Gastrocnemius medialis (tissue), 4 donors: ENCODE data around the gene FOXF1. TPM values are rescaled to one million over a fixed set of nuclear protein-coding genes. Genes with fewer than 3 reads are reported as not detected.

ENCODE experiments used
- ATAC-seq, 2 donors: fragments of 150-250 bp; one replicate each; pipeline ENCODE4 v1.9.1; 2016
- DNase-seq, 2 donors: peaks; one replicate each; pipeline ENCODE4 v3.0.0-alpha.2; 2019
- H3K27ac ChIP-seq, 4 donors: fragments of 200-600 bp; sonication (generic); 1 replicate in 1 of 4; 2 replicates in 3 of 4; pipeline ENCODE4 v1.5.1; 2016 to 2018; ENCODE audit warnings: mild to moderate bottlenecking in 2 of 4, moderate library complexity in 1 of 4
- H3K27me3 ChIP-seq, 3 donors: fragments of 200-600 bp; sonication (generic) in 2 of 3; 1 replicate in 1 of 3; 2 replicates in 2 of 3; pipeline versions ENCODE4 v1.5.1 to v1.6.0; 2016 to 2019; ENCODE audit warnings: mild to moderate bottlenecking in 1 of 3, moderate library complexity in 1 of 3
- H3K36me3 ChIP-seq, 2 donors: fragments of 200-600 bp; sonication (generic) in 1 of 2; one replicate each; pipeline ENCODE4 v1.5.1; 2017 to 2018
- H3K4me1 ChIP-seq, 2 donors: fragments of 200-600 bp; sonication (generic) in 1 of 2; one replicate each; pipeline ENCODE4 v1.5.1; 2016 to 2017; ENCODE audit warnings: mild to moderate bottlenecking in 2 of 2
- H3K4me3 ChIP-seq, 4 donors: fragments of 200-600 bp; sonication (generic) in 3 of 4; 1 replicate in 1 of 4; 2 replicates in 3 of 4; pipeline ENCODE4 v1.5.1; 2016 to 2019; ENCODE audit warnings: mild to moderate bottlenecking in 2 of 4
- H3K9me3 ChIP-seq, 3 donors: fragments of 200-600 bp; sonication (generic) in 2 of 3; 1 replicate in 1 of 3; 2 replicates in 2 of 3; pipeline ENCODE4 v1.5.1; 2016 to 2019
- CTCF ChIP-seq, 5 experiments: fragments of 450-650 bp in 3 of 5; fragments of 200-600 bp in 2 of 5; sonication (generic) in 2 of 5; IDR thresholded peaks in 4 of 5; conservative IDR thresholded peaks in 1 of 5; 1 replicate in 4 of 5; 2 replicates in 1 of 5; pipeline ENCODE4 v1.5.1; 2016 to 2019; ENCODE audit warnings: antibody characterized with exemption in 5 of 5, mild to moderate bottlenecking in 3 of 5, moderate library complexity in 3 of 5
- POLR2A ChIP-seq, 2 donors: fragments of 450-650 bp; IDR thresholded peaks; one replicate each; pipeline ENCODE4 v1.6.1; 2017; ENCODE audit warnings: antibody characterized with exemption in 2 of 2, mild to moderate bottlenecking in 2 of 2, moderate library complexity in 2 of 2
- in situ Hi-C, 4 donors: fragments of 200-750 bp; cut with MboI; loops; one replicate each; pipeline versions ENCODE4 v1.15.0 to v1.8.0; 2017; ENCODE audit warnings: low sequenced_read_pairs in 4 of 4
- intact Hi-C: fragments of 100-400 bp; cut with DNase I; formaldehyde crosslinking; loops from one replicate; pipeline ENCODE4 v1.15.1; 2023; ENCODE audit warnings: low total_unique reads
- total RNA-seq, 4 donors: library from RNA; depleted of rRNA; stranded (reverse); fragments of >200 nt; gene quantifications; one replicate each; pipeline versions ENCODE4 v1.1.0 to v1.2.3, GENCODE V29; 2016

The FOXF1 gene
- total RNA-seq, 4 donors from 2014 or later = 0.07 to 0.10 TPM; not detected in 2

DNA sequence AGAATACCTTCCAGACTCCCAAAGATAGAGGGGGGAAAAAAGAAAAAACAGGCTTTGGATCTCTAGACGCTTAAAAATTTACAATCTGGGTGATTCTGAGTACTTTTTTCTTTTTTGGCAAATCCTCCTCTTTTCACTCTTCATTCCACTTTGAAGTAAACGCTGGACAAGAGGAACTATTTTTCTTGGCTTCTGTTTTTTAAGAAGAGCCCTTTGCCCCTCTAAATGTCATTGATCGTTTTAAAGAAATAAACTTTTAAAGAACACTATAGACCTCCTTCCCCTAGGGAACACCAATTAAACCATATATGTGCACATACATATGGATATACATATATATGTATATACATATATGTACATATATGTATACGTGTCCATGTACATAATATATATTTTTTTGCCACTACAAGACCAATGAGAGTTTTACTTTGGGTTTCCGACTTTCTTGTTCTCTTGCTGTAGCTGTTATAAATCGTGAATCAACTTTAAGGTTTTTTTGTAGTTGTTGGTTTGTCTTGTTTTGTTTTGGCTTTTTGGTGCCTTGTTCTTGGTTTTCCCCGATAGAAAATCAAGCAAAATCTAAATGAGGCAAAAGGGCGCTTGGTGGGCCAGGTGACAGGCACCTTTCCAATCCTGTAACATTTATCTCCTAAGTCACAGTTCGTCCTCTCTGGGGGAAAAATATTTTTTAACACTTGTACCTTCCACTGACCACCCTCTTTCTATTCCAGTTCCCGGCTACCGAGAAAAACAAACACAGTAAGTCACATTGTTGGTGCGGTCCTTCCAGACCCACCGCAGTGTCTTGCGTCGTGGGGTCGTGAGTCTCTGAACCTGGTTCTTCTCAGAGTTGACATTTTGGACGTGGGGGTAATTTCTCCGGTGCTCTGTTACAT is 4.4 kb downstream of the FOXF1 start:
- Histone ChIP-seq H3K4me3 (no peak overlapping the region), H3K27ac (no peak overlapping the region), H3K4me1 (peaks cover 0 to 18% of the 10 kb centered on the region in 2 donors), H3K9me3 (no peaks in the 10 kb centered on the region), H3K27me3 (peaks cover 88 to 98% (median 93%) of the 10 kb centered on the region in 3 donors), H3K36me3 (no peaks in the 10 kb centered on the region)
- DNase-seq (no peak), ATAC-seq (no peak)
- intact Hi-C loops (loop anchor here (5.0 kb wide), 2 partner anchors 172 to 442 kb away; no protein-coding TSS in a partner anchor), in situ Hi-C loops (loop anchor here (5.0 to 25.0 kb wide), 6 partner anchors 172 to 702 kb away; no protein-coding TSS in a partner anchor)
- TF ChIP-seq CTCF (IDR thresholded peaks at IDR 0.05 in 4 of 5, conservative IDR thresholded peaks at IDR 0.05 in 1 of 5) = no peak
- no peak for TF ChIP-seq POLR2A (IDR thresholded peaks at IDR 0.05)

- no peaks in the 10 kb centered on the region for H3K9me3 ChIP-seq
- peaks cover 94 to 100% (median 94%) of the 10 kb centered on the region in 3 donors for H3K27me3 ChIP-seq
- H3K4me3 ChIP-seq = peak overlapping the region in 2 of 4 donors; percentile 24 to 30
- ATAC-seq = no peak
- TF ChIP-seq POLR2A (IDR thresholded peaks at IDR 0.05) (no peak), CTCF (IDR thresholded peaks at IDR 0.05 in 4 of 5, conservative IDR thresholded peaks at IDR 0.05 in 1 of 5) (no peak)
- no peaks in the 10 kb centered on the region for H3K36me3 ChIP-seq
- DNase-seq = no peak
- H3K27ac ChIP-seq = no peak overlapping the region
- in situ Hi-C loops (loop anchor here (5.0 to 25.0 kb wide), 6 partner anchors 173 to 703 kb away; no protein-coding TSS in a partner anchor), intact Hi-C loops (loop anchor here (5.0 kb wide), 2 partner anchors 173 to 443 kb away; no protein-coding TSS in a partner anchor)
- H3K4me1 ChIP-seq = peaks cover 0 to 14% of the 10 kb centered on the region in 2 donors
Observed at GRCh38 chr16:86515413-86515776, 5.1 kb downstream of the FOXF1 start.

DNA sequence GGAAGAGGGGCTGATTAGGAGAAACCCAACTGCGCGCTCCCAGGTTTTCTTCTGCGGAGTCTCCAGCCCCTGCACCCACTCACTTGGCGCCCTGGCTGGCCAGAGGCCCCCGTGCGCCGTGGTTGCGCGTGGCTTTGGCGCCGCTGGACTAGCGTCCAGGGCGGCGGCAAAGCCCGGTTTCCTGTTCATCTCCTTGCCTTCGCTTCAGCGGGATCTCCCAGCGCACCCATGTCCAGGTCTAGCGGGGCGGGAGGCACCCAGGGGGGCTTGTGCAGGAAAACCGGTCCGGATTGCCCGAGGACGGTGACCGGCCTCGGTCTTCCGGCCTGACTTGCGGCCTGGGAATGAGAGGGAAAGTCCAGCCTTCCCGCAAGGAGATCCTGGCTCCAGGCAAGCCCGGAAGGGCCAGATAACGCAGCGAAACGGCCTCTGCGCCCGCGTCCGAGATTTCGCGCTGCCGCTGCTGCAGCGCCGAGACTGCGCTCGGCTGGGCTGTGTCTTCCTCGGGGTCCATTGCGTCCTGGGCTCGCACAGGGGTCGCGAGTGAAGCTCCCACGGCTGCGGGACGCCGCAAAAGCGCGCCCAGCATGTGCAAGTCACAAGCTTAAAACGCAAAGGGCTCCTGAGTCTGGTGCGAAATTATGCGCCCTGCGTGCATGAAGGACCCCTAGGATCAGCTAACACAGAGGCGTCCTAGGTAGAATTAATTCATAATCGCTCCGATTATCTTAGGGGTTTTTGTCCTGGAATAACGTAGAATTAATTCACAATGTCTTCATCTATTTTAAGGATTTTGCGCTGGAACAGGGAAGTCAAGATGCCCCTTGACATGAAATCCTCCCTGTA is 5.7 kb downstream of the FOXF1 start:
- H3K27me3 ChIP-seq = peaks cover 94 to 100% (median 96%) of the 10 kb centered on the region in 3 donors
- TF ChIP-seq CTCF (IDR thresholded peaks at IDR 0.05 in 4 of 5, conservative IDR thresholded peaks at IDR 0.05 in 1 of 5) (no peak), POLR2A (IDR thresholded peaks at IDR 0.05) (no peak)
- intact Hi-C loops = loop anchor here (5.0 kb wide), 2 partner anchors 174 to 444 kb away; no protein-coding TSS in a partner anchor
- in situ Hi-C loops = loop anchor here (5.0 to 25.0 kb wide), 6 partner anchors 174 to 704 kb away; no protein-coding TSS in a partner anchor
- H3K4me3 ChIP-seq = peak overlapping the region in 3 of 4 donors; percentile 22 to 30 (median 24)
- no peak overlapping the region for H3K27ac ChIP-seq
- H3K9me3 ChIP-seq = no peaks in the 10 kb centered on the region
- no peaks in the 10 kb centered on the region for H3K36me3 ChIP-seq
- H3K4me1 ChIP-seq = peaks cover 0 to 9% of the 10 kb centered on the region in 2 donors
- no peak for DNase-seq
- ATAC-seq = no peak

DNA sequence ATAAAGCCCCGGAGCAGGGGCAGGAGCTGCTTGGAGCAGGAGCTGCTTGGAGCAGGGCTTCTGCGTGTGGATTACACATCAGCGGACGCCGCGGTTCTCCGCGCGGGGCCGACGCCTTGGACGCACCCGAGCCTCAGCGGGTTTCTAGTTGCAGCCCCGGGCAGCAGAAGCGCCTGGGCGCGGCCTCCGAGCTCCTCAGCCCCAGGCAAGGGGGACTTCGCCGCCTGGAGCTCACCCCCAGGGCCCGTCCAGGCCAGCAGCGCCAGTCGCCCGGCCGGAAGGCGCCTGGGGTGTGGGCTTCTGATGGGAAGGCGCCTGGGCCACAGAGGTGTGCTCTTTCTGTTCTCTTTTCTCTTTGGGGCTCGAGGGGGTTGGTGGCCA is 6.3 kb downstream of the FOXF1 start:
- Histone ChIP-seq H3K27me3 (peaks cover 94 to 100% (median 96%) of the 10 kb centered on the region in 3 donors), H3K36me3 (no peaks in the 10 kb centered on the region), H3K9me3 (no peaks in the 10 kb centered on the region), H3K4me1 (peaks cover 0 to 9% of the 10 kb centered on the region in 2 donors), H3K27ac (no peak overlapping the region), H3K4me3 (no peak overlapping the region)
- ATAC-seq (no peak), DNase-seq (no peak)
- intact Hi-C loops = loop anchor here (5.0 kb wide), 2 partner anchors 174 to 444 kb away; no protein-coding TSS in a partner anchor
- in situ Hi-C loops = loop anchor here (5.0 to 25.0 kb wide), 6 partner anchors 174 to 704 kb away; no protein-coding TSS in a partner anchor
- TF ChIP-seq POLR2A (IDR thresholded peaks at IDR 0.05) (no peak), CTCF (IDR thresholded peaks at IDR 0.05 in 4 of 5, conservative IDR thresholded peaks at IDR 0.05 in 1 of 5) (no peak)
